Naive thymus-derived CD8-positive, alpha-beta T cell (primary cell): ENCODE results near the gene IL24. TPM values are rescaled to one million over a fixed set of nuclear protein-coding genes. Genes with fewer than 3 reads are reported as not detected.
A peak's percentile ranks its signal among the peaks of the same experiment; 100 is the strongest.

ENCODE experiments used
- ATAC-seq, 2 donors: fragments of 150-1000 bp; cut with Tn5 transposase in 1 of 2; sonication (Bioruptor Pico), chemical (Tn5 transposase) in 1 of 2; 1 replicate in 1 of 2; 2 replicates in 1 of 2; pipeline ENCODE4 v1.10.0; 2021; ENCODE audit warnings: mild to moderate bottlenecking in 2 of 2, moderate library complexity in 2 of 2
- POLR2A ChIA-PET: fragments of 350-600 bp; sonication (Branson Sonifier 250); formaldehyde crosslinking; loops from one replicate; lab custom pipeline; 2021; ENCODE audit warnings: antibody characterized with exemption; lab: Charles Lee
- DNase-seq, 10 donors: peaks; one replicate each; pipeline versions ENCODE4 v3.0.0 to v3.0.0-alpha.2; 2020 to 2022
- H3K27ac Mint-ChIP-seq, 10 donors: one replicate each; pipeline ENCODE4 v1.8.0; 2020 to 2022; ENCODE audit warnings: mild to moderate bottlenecking in 10 of 10, mixed read lengths in 10 of 10, moderate library complexity in 4 of 10, inconsistent platforms in 1 of 10
- H3K27me3 Mint-ChIP-seq, 5 donors: one replicate each; pipeline ENCODE4 v1.8.0; 2021 to 2022; ENCODE audit warnings: mixed read lengths in 5 of 5
- H3K36me3 Mint-ChIP-seq, 3 donors: one replicate each; pipeline ENCODE4 v1.8.0; 2020 to 2022; ENCODE audit warnings: mixed read lengths in 3 of 3, mild to moderate bottlenecking in 2 of 3, inconsistent platforms in 1 of 3
- H3K4me1 Mint-ChIP-seq, 4 donors: one replicate each; pipeline ENCODE4 v1.8.0; 2021 to 2022; ENCODE audit warnings: mixed read lengths in 4 of 4
- H3K4me3 Mint-ChIP-seq, 10 donors: one replicate each; pipeline ENCODE4 v1.8.0; 2020 to 2022; ENCODE audit warnings: mild to moderate bottlenecking in 10 of 10, mixed read lengths in 10 of 10, moderate library complexity in 6 of 10, inconsistent platforms in 1 of 10
- H3K9me3 Mint-ChIP-seq, 9 donors: one replicate each; pipeline ENCODE4 v1.8.0; 2020 to 2022; ENCODE audit warnings: mixed read lengths in 9 of 9, mild to moderate bottlenecking in 3 of 9, inconsistent platforms in 1 of 9, moderate library complexity in 1 of 9
- polyA plus RNA-seq, 3 donors: library from polyadenylated mRNA; unstranded; fragments of 300-500 nt; fragmentation: Illumina TruSeq; gene quantifications; one replicate each; pipeline ENCODE4 v1.2.3, GENCODE V29; 2021
- total RNA-seq, 8 experiments: library from RNA in 2 of 8; stranded (reverse) in 2 of 8; gene quantifications; one replicate each; pipeline ENCODE4 v1.2.3 and lab custom pipeline; 2021 to 2026

The IL24 gene
- total and polyA plus RNA-seq, 5 experiments from 2014 or later: 16.3 to 29.8 (median 19.3) TPM; not detected in 2

GRCh38 chr1:206905295-206906164, 8.3 kb downstream of the IL24 start:
- POLR2A ChIA-PET: interaction anchor here (0.6 to 17.7 kb wide), 20 partner anchors 11 to 330 kb away, joined by 3 to 562 read pairs (median 4); partner anchors contain the start of genes FCMR, IL20 and IL24
- ATAC-seq (peak; percentile 11 to 54), DNase-seq (peak in 3 of 10 donors; percentile 36 to 56 (median 54))
- no peaks in the 10 kb centered on the region for H3K27me3 Mint-ChIP-seq
- H3K4me3 Mint-ChIP-seq: peak overlapping the region in 9 of 10 donors; percentile 57 to 82 (median 76)
- peaks cover 22 to 78% (median 37%) of the 10 kb centered on the region in 3 donors for H3K36me3 Mint-ChIP-seq
- peak overlapping the region; percentile 58 to 99 (median 95) for H3K27ac Mint-ChIP-seq
- H3K4me1 Mint-ChIP-seq: peaks cover 36 to 89% (median 86%) of the 10 kb centered on the region in 4 donors
- H3K9me3 Mint-ChIP-seq: no peaks in the 10 kb centered on the region

GRCh38 chr1:206907304-206907991, 10.2 kb downstream of the IL24 start:
- Mint-ChIP-seq H3K4me1 (peaks cover 35 to 91% (median 89%) of the 10 kb centered on the region in 4 donors), H3K27me3 (no peaks in the 10 kb centered on the region), H3K27ac (peak overlapping the region; percentile 58 to 97 (median 94)), H3K36me3 (peaks cover 27 to 83% (median 47%) of the 10 kb centered on the region in 3 donors), H3K4me3 (peak overlapping the region in 7 of 10 donors; percentile 58 to 83 (median 72)), H3K9me3 (no peaks in the 10 kb centered on the region)
- ATAC-seq (no peak), DNase-seq (peak in 1 of 10 donors; percentile 49)
- POLR2A ChIA-PET: interaction anchor here (0.6 to 17.7 kb wide), 14 partner anchors 7 to 202 kb away, joined by 3 to 562 read pairs (median 4); partner anchors contain the start of genes FCMR, IL20 and IL24

- Mint-ChIP-seq H3K27me3 (no peaks in the 10 kb centered on the region), H3K9me3 (no peaks in the 10 kb centered on the region), H3K36me3 (peaks cover 27 to 83% (median 49%) of the 10 kb centered on the region in 3 donors), H3K27ac (peak overlapping the region; percentile 58 to 97 (median 94)), H3K4me1 (peaks cover 40 to 91% (median 90%) of the 10 kb centered on the region in 4 donors), H3K4me3 (peak overlapping the region in 8 of 10 donors; percentile 31 to 83 (median 68))
- DNase-seq (peak in 1 of 10 donors; percentile 45), ATAC-seq (no peak)
- POLR2A ChIA-PET: interaction anchor here (0.6 to 17.7 kb wide), 13 partner anchors 7 to 1623 kb away, joined by 3 to 562 read pairs (median 6); partner anchors contain the start of genes FCMR, IL20 and IL24
Measured at GRCh38 chr1:206908038-206908437, 10.8 kb downstream of the IL24 start.

- DNase-seq (peak; percentile 39 to 78 (median 64)), ATAC-seq (peak; percentile 60 to 77)
- peaks cover 50 to 91% (median 91%) of the 10 kb centered on the region in 4 donors for H3K4me1 Mint-ChIP-seq
- H3K27me3 Mint-ChIP-seq: no peaks in the 10 kb centered on the region
- H3K4me3 Mint-ChIP-seq: peak overlapping the region in 9 of 10 donors; percentile 73 to 87 (median 81)
- no peaks in the 10 kb centered on the region for H3K9me3 Mint-ChIP-seq
- peak overlapping the region; percentile 71 to 97 (median 94) for H3K27ac Mint-ChIP-seq
- POLR2A ChIA-PET: interaction anchor here (0.7 to 17.7 kb wide), 23 partner anchors 8 to 351 kb away, joined by 3 to 562 read pairs (median 5); partner anchors contain the start of genes FCMR, IL20 and IL24
- peaks cover 19 to 83% (median 43%) of the 10 kb centered on the region in 3 donors for H3K36me3 Mint-ChIP-seq
Measured at GRCh38 chr1:206909161-206909882, 12.1 kb downstream of the IL24 start.

- Mint-ChIP-seq H3K4me3 (peak overlapping the region in 9 of 10 donors; percentile 55 to 77 (median 64)), H3K4me1 (peaks cover 50 to 91% (median 91%) of the 10 kb centered on the region in 4 donors), H3K27ac (peak overlapping the region in 8 of 10 donors; percentile 70 to 93 (median 84)), H3K27me3 (no peaks in the 10 kb centered on the region), H3K36me3 (peaks cover 13 to 83% (median 38%) of the 10 kb centered on the region in 3 donors), H3K9me3 (no peaks in the 10 kb centered on the region)
- no peak for ATAC-seq
- POLR2A ChIA-PET: interaction anchor here (1.0 to 17.7 kb wide), 14 partner anchors 7 to 174 kb away, joined by 3 to 562 read pairs (median 10); partner anchors contain the start of genes FCMR, IL20 and IL24
- DNase-seq: peak in 1 of 10 donors; percentile 47
Measured at GRCh38 chr1:206909883-206910318, 12.7 kb downstream of the IL24 start.

- Mint-ChIP-seq H3K4me1 (peaks cover 52 to 91% (median 91%) of the 10 kb centered on the region in 4 donors), H3K9me3 (no peaks in the 10 kb centered on the region), H3K27ac (peak overlapping the region in 9 of 10 donors; percentile 45 to 95 (median 88)), H3K27me3 (no peaks in the 10 kb centered on the region), H3K4me3 (peak overlapping the region in 7 of 10 donors; percentile 29 to 74 (median 60)), H3K36me3 (peaks cover 25 to 83% (median 40%) of the 10 kb centered on the region in 3 donors)
- ATAC-seq: peak in 1 of 2 donors; percentile 17
- POLR2A ChIA-PET: interaction anchor here (0.5 to 13.0 kb wide), 8 partner anchors 10 to 176 kb away, joined by 3 to 562 read pairs (median 13); partner anchors contain the start of genes FCMR and IL24
- DNase-seq: peak in 5 of 10 donors; percentile 36 to 69 (median 66)
Measured at GRCh38 chr1:206911064-206911663, 13.9 kb downstream of the IL24 start.

- no peaks in the 10 kb centered on the region for H3K27me3 Mint-ChIP-seq
- peak overlapping the region in 3 of 10 donors; percentile 67 to 78 (median 69) for H3K4me3 Mint-ChIP-seq
- H3K4me1 Mint-ChIP-seq: peaks cover 62 to 92% (median 92%) of the 10 kb centered on the region in 4 donors
- H3K9me3 Mint-ChIP-seq: no peaks in the 10 kb centered on the region
- POLR2A ChIA-PET: interaction anchor here (0.6 to 13.0 kb wide), 18 partner anchors 9 to 558 kb away, joined by 3 to 562 read pairs (median 5); partner anchors contain the start of genes FCMR, IL20 and IL24
- ATAC-seq (peak; percentile 18 to 37), DNase-seq (peak in 9 of 10 donors; percentile 50 to 82 (median 65))
- peak overlapping the region in 5 of 10 donors; percentile 87 to 98 (median 95) for H3K27ac Mint-ChIP-seq
- peaks cover 36 to 86% (median 49%) of the 10 kb centered on the region in 3 donors for H3K36me3 Mint-ChIP-seq
Measured at GRCh38 chr1:206912445-206913095, 15.3 kb downstream of the IL24 start.

GRCh38 chr1:206913766-206914537, 16.7 kb downstream of the IL24 start:
- POLR2A ChIA-PET: interaction anchor here (0.7 to 13.0 kb wide), 12 partner anchors 7 to 369 kb away, joined by 3 to 562 read pairs (median 6); partner anchors contain the start of genes FCMR, IL20 and IL24
- DNase-seq: peak in 1 of 10 donors; percentile 22
- peak overlapping the region in 5 of 10 donors; percentile 93 to 98 (median 95) for H3K27ac Mint-ChIP-seq
- H3K4me1 Mint-ChIP-seq: peaks cover 62 to 90% (median 89%) of the 10 kb centered on the region in 4 donors
- H3K36me3 Mint-ChIP-seq: peaks cover 40 to 85% (median 54%) of the 10 kb centered on the region in 3 donors
- no peak for ATAC-seq
- no peaks in the 10 kb centered on the region for H3K9me3 Mint-ChIP-seq
- H3K27me3 Mint-ChIP-seq: no peaks in the 10 kb centered on the region
- H3K4me3 Mint-ChIP-seq: no peak overlapping the region

- DNase-seq (peak in 1 of 10 donors; percentile 18), ATAC-seq (no peak)
- H3K27ac Mint-ChIP-seq: peak overlapping the region in 5 of 10 donors; percentile 93 to 98 (median 95)
- no peak overlapping the region for H3K4me3 Mint-ChIP-seq
- H3K9me3 Mint-ChIP-seq: no peaks in the 10 kb centered on the region
- peaks cover 65 to 92% (median 84%) of the 10 kb centered on the region in 4 donors for H3K4me1 Mint-ChIP-seq
- peaks cover 47 to 95% (median 62%) of the 10 kb centered on the region in 3 donors for H3K36me3 Mint-ChIP-seq
- no peaks in the 10 kb centered on the region for H3K27me3 Mint-ChIP-seq
- POLR2A ChIA-PET: interaction anchor here (1.0 to 13.0 kb wide), 10 partner anchors 7 to 180 kb away, joined by 3 to 562 read pairs (median 4); partner anchors contain the start of genes IL20 and IL24
Measured at GRCh38 chr1:206915030-206915735, 17.9 kb downstream of the IL24 start.
